Loucy (cell line): ENCODE results near the gene PER2.

Experiments
- H2AFZ ChIP-seq: fragments of 200-600 bp; sonication (generic); 2 replicates; pipeline ENCODE4 v1.6.0; 2016; ENCODE audit warnings: antibody characterized with exemption, mild to moderate bottlenecking, low read length, moderate library complexity
- H3F3A ChIP-seq: fragments of 200-600 bp; 2 replicates; pipeline ENCODE4 v1.6.0; 2016; ENCODE audit warnings: antibody characterized with exemption, low read depth, mild to moderate bottlenecking
- H3K27me3 ChIP-seq: fragments of 200-600 bp; sonication (generic); 2 replicates; pipeline ENCODE4 v1.6.1; 2014; ENCODE audit warnings: low read length, mild to moderate bottlenecking; ENCODE audit not compliant: insufficient read depth, poor library complexity, severe bottlenecking
- H3K36me3 ChIP-seq: fragments of 200-600 bp; sonication (generic); 2 replicates; pipeline ENCODE4 v1.6.1; 2016; ENCODE audit warnings: low read length; ENCODE audit not compliant: insufficient read depth
- H3K4me1 ChIP-seq: fragments of 200-600 bp; sonication (generic); 2 replicates; pipeline ENCODE4 v1.5.1; 2014; ENCODE audit warnings: low read length, mild to moderate bottlenecking; ENCODE audit not compliant: insufficient read depth, poor library complexity, severe bottlenecking
- H3K4me2 ChIP-seq: fragments of 200-600 bp; sonication (generic); 2 replicates; pipeline ENCODE4 v1.6.0; 2014; ENCODE audit warnings: antibody characterized with exemption, low read length, low read depth, mild to moderate bottlenecking; ENCODE audit not compliant: poor library complexity, severe bottlenecking
- H3K4me3 ChIP-seq: fragments of 200-600 bp; sonication (generic); 2 replicates; pipeline ENCODE4 v1.5.1; 2014; ENCODE audit warnings: low read length, mild to moderate bottlenecking, mixed read lengths; ENCODE audit not compliant: poor library complexity, severe bottlenecking
- H3K79me2 ChIP-seq: fragments of 200-600 bp; sonication (generic); 2 replicates; pipeline ENCODE4 v1.6.1; 2014; ENCODE audit warnings: low read length; ENCODE audit not compliant: insufficient read depth
- H3K9ac ChIP-seq: fragments of 200-600 bp; sonication (generic); 2 replicates; pipeline ENCODE4 v1.6.0; 2014; ENCODE audit warnings: mild to moderate bottlenecking, low read depth, low read length, moderate library complexity; ENCODE audit not compliant: poor library complexity, severe bottlenecking
- H3K9me2 ChIP-seq: fragments of 200-600 bp; sonication (generic); replicated peaks from 2 replicates; pipeline ENCODE4 v1.6.1; 2016; ENCODE audit warnings: low read depth, low read length, mixed read lengths
- H3K9me3 ChIP-seq: fragments of 200-600 bp; sonication (generic); 2 replicates; pipeline ENCODE4 v1.6.1; 2014; ENCODE audit warnings: mild to moderate bottlenecking, antibody characterized with exemption, low read length, low read depth; ENCODE audit not compliant: insufficient read depth
- H4K20me1 ChIP-seq: fragments of 200-600 bp; sonication (generic); 2 replicates; pipeline ENCODE4 v1.6.0; 2014; ENCODE audit warnings: antibody characterized with exemption, low read length, mild to moderate bottlenecking; ENCODE audit not compliant: insufficient read depth, poor library complexity, severe bottlenecking
- EZH2phosphoT487 ChIP-seq: fragments of 200-600 bp; IDR thresholded peaks from 2 replicates; pipeline ENCODE4 v1.6.1; 2018; ENCODE audit warnings: antibody characterized with exemption, mild to moderate bottlenecking, moderate library complexity, borderline replicate concordance
- TF ChIP-seq, protein P1 (sequence below): fragments of 200-600 bp; sonication (generic); conservative IDR thresholded peaks from 2 replicates; pipeline ENCODE4 v1.5.1; 2014; ENCODE audit warnings: mild to moderate bottlenecking, antibody characterized with exemption, low read length

Gene PER2

DNA sequence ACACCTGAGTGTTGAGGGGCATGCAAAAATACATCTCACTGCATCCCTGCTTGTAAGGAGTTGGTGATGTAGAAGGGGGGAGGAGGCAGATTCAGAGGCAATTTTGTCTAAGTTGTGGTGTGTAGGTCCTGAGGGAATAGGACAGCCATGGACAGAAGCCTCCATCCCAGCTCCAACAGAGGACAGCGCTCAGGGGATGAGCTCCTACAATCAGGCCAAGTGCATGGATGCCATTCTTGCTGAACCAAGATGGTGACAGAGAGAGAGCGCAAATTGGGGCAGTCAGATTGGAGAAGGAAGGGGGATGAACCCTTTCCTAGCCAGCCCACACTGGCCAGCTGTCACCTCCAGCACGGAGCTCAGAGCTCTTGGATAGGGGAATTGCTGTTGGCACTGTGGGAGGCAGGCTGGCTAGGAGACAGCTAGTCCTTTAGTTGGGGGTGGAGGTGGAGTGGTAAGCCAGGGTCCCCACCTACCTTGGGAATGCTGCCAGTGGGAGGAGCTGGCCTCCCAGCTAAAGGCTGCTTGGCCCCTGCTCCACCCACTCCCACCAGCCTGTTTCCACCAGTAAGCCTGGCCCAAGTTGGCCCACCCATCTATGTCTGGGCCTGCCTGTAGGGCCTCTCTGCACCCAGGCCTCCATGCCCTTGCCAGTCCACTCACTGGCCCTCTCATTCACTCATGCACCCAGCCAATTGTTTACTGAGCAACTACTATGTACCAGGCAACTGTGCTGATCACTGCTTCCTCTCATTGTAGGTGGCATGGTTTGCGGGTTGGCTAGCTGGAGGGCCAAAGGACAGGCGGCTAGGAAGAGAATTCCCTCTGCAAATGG is 2.5 kb upstream of the PER2 start:
- H3K4me3 ChIP-seq, result no peak overlapping the region
- peaks cover 28% of the 10 kb centered on the region for H3K4me1 ChIP-seq
- H2AFZ ChIP-seq, result no peak overlapping the region
- H3K9me3 ChIP-seq, result no peaks in the 10 kb centered on the region
- H3K4me2 ChIP-seq, result no peak overlapping the region
- no peaks in the 10 kb centered on the region for H3K9me2 ChIP-seq
- H3K36me3 ChIP-seq, result no peaks in the 10 kb centered on the region
- H3F3A ChIP-seq, result no peaks in the 10 kb centered on the region
- H3K79me2 ChIP-seq, result peaks cover 23% of the 10 kb centered on the region
- TF ChIP-seq, protein P1, sequence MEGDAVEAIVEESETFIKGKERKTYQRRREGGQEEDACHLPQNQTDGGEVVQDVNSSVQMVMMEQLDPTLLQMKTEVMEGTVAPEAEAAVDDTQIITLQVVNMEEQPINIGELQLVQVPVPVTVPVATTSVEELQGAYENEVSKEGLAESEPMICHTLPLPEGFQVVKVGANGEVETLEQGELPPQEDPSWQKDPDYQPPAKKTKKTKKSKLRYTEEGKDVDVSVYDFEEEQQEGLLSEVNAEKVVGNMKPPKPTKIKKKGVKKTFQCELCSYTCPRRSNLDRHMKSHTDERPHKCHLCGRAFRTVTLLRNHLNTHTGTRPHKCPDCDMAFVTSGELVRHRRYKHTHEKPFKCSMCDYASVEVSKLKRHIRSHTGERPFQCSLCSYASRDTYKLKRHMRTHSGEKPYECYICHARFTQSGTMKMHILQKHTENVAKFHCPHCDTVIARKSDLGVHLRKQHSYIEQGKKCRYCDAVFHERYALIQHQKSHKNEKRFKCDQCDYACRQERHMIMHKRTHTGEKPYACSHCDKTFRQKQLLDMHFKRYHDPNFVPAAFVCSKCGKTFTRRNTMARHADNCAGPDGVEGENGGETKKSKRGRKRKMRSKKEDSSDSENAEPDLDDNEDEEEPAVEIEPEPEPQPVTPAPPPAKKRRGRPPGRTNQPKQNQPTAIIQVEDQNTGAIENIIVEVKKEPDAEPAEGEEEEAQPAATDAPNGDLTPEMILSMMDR, result no peak
- no peak for TF ChIP-seq EZH2phosphoT487
- H4K20me1 ChIP-seq, result peaks cover 21% of the 10 kb centered on the region
- no peak overlapping the region for H3K9ac ChIP-seq
- no peaks in the 10 kb centered on the region for H3K27me3 ChIP-seq

DNA sequence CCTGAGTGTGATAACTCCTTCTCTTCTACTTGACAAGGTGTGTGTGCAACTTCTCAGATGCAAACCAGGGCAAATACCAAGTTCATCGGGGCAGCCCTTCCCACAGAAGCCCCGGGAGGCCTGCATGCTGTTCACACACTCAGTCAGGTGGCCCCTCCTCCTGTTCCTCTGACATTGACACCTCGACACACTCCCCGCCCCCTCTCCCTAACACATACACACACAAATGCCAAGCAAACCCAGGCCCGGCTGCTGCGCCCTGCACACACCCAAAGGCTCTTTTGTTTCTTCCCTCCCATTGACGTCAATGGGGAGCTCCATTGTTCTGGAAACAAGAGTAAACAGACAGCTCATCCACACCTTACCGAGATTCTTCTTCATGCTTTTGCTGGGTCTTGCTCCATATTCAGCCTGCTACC is 1.7 kb upstream of the PER2 start:
- Histone ChIP-seq H3K27me3 (no peaks in the 10 kb centered on the region), H3K9me2 (no peaks in the 10 kb centered on the region), H3K36me3 (no peaks in the 10 kb centered on the region), H3K9ac (peak overlapping the region; percentile 77), H3K9me3 (no peaks in the 10 kb centered on the region), H3K4me1 (peaks cover 36% of the 10 kb centered on the region), H3K4me2 (peak overlapping the region; percentile 84), H3F3A (no peaks in the 10 kb centered on the region), H2AFZ (no peak overlapping the region), H4K20me1 (peaks cover 21% of the 10 kb centered on the region), H3K4me3 (peak overlapping the region; percentile 75), H3K79me2 (peaks cover 32% of the 10 kb centered on the region)
- TF ChIP-seq, protein P1, result no peak
- TF ChIP-seq EZH2phosphoT487, result no peak

DNA sequence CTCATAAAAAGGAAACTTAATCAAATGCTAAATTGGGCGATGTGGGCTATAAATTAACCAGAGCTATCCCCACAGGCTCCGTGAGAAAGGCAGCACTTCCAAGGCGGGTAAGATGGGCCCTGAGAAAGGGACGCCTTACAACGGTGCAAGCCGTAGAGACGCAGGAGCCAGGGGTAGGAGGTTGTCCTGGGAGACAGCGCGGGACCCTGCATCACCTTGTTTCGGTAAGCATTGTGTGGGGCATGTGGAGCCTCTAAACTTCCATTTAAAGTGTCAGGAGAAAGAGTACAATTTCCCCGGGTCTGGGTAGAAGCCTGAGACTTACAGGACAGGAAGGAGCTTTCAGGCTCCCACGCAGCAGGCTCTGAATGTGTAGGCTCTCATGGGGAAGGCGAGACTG is 1.2 kb upstream of the PER2 start:
- peak overlapping the region; percentile 75 for H3K4me3 ChIP-seq
- peaks cover 40% of the 10 kb centered on the region for H3K4me1 ChIP-seq
- H3K27me3 ChIP-seq, result no peaks in the 10 kb centered on the region
- peaks cover 21% of the 10 kb centered on the region for H4K20me1 ChIP-seq
- no peaks in the 10 kb centered on the region for H3K36me3 ChIP-seq
- H3K9me2 ChIP-seq, result no peaks in the 10 kb centered on the region
- peak overlapping the region; percentile 84 for H3K4me2 ChIP-seq
- no peaks in the 10 kb centered on the region for H3K9me3 ChIP-seq
- TF ChIP-seq EZH2phosphoT487, result no peak
- TF ChIP-seq, protein P1, result no peak
- H3K79me2 ChIP-seq, result peaks cover 35% of the 10 kb centered on the region
- peak overlapping the region; percentile 98 for H2AFZ ChIP-seq
- peak overlapping the region; percentile 77 for H3K9ac ChIP-seq
- no peaks in the 10 kb centered on the region for H3F3A ChIP-seq
